HG03460 (cell line): Measurements from ENCODE around the gene VWA2.

Experiments used
- ATAC-seq: cut with Tn5 transposase; IDR thresholded peaks from one replicate; pipeline ENCODE4 v1.9.1; 2021; ENCODE audit not compliant: unreplicated experiment

The VWA2 gene

GRCh38 chr10:114274616-114275453 is 35.8 kb downstream of the VWA2 start:
- ATAC-seq = no peak

GRCh38 chr10:114276066-114276465 is 37.0 kb downstream of the VWA2 start:
- no peak for ATAC-seq

- ATAC-seq = no peak
Observed at GRCh38 chr10:114276671-114277070, 37.6 kb downstream of the VWA2 start.

- no peak for ATAC-seq
Observed at GRCh38 chr10:114278140-114278883, 39.3 kb downstream of the VWA2 start.

- ATAC-seq = no peak
Observed at GRCh38 chr10:114278884-114279191, 39.8 kb downstream of the VWA2 start.

- ATAC-seq = no peak
Observed at GRCh38 chr10:114279289-114279688, 40.2 kb downstream of the VWA2 start.

- ATAC-seq = no peak
Observed at GRCh38 chr10:114279901-114280644, 41.0 kb downstream of the VWA2 start.

GRCh38 chr10:114281006-114281405 is 42.0 kb downstream of the VWA2 start:
- ATAC-seq = no peak

GRCh38 chr10:114281461-114281860 is 42.4 kb downstream of the VWA2 start:
- ATAC-seq = no peak

- ATAC-seq = no peak
Observed at GRCh38 chr10:114282526-114282925, 43.5 kb downstream of the VWA2 start.

- no peak for ATAC-seq
Observed at GRCh38 chr10:114283091-114283490, 44.0 kb downstream of the VWA2 start.

GRCh38 chr10:114283535-114284234 is 44.6 kb downstream of the VWA2 start:
- ATAC-seq = no peak

GRCh38 chr10:114284346-114285071 is 45.5 kb downstream of the VWA2 start:
- ATAC-seq = no peak

GRCh38 chr10:114285961-114286441 is 46.9 kb downstream of the VWA2 start:
- no peak for ATAC-seq

- no peak for ATAC-seq
Observed at GRCh38 chr10:114286921-114287320, 47.9 kb downstream of the VWA2 start.

- no peak for ATAC-seq
Observed at GRCh38 chr10:114288424-114289095, 49.5 kb downstream of the VWA2 start.

- no peak for ATAC-seq
Observed at GRCh38 chr10:114289096-114289436, 50.0 kb downstream of the VWA2 start.

- ATAC-seq = no peak
Observed at GRCh38 chr10:114290038-114290437, 51.0 kb downstream of the VWA2 start.

GRCh38 chr10:114291076-114291475 is 52.0 kb downstream of the VWA2 start:
- no peak for ATAC-seq

GRCh38 chr10:114291516-114291915 is 52.5 kb downstream of the VWA2 start:
- ATAC-seq = no peak
